Uterus (tissue), 2 donors: ENCODE data around the gene SLC38A11.
"Not testable (repeated sequence)": the region's sequence is repeated elsewhere in the genome, so short reads cannot be mapped to it uniquely, and the experiment has no call there.

ENCODE experiments used
- CTCF ChIP-seq, 4 experiments: fragments of 200-600 bp in 2 of 4; fragments of 450-650 bp in 2 of 4; sonication (generic) in 2 of 4; IDR thresholded peaks; one replicate each; pipeline ENCODE4 v1.5.1; 2016 to 2019; ENCODE audit warnings: antibody characterized with exemption in 4 of 4, mild to moderate bottlenecking in 2 of 4, moderate library complexity in 1 of 4
- POLR2A ChIP-seq, 2 donors: fragments of 450-650 bp; IDR thresholded peaks; one replicate each; pipeline ENCODE4 v1.6.1; 2016; ENCODE audit warnings: antibody characterized with exemption in 2 of 2, mild to moderate bottlenecking in 1 of 2, moderate library complexity in 1 of 2

- TF ChIP-seq POLR2A, CTCF (IDR thresholded peaks at IDR 0.05): not testable (repeated sequence)
These were observed 39.5 kb upstream of the SLC38A11 start for GRCh38 chr2:164994664-164995299.
